HepG2 (cell line): Measurements from ENCODE around the gene CEBPB. TPM values are rescaled to one million over a fixed set of nuclear protein-coding genes. Genes with fewer than 3 reads are reported as not detected.

Experiments used
- ATF4 ChIP-seq, 2 experiments: fragments of 450-650 bp in 1 of 2; sonication (generic) in 1 of 2; formaldehyde crosslinking; IDR thresholded peaks; 2 replicates each; pipeline versions ENCODE4 v1.5.0 to v1.8.0; 2020 to 2022; ENCODE audit warnings: mild to moderate bottlenecking in 1 of 2, missing genetic modification reagents in 1 of 2
- DMTF1 ChIP-seq: sonication (generic); formaldehyde crosslinking; IDR thresholded peaks from 2 replicates; pipeline ENCODE4 v1.4.0; 2020; ENCODE audit warnings: mild to moderate bottlenecking, missing genetic modification reagents
- FIP1L1 ChIP-seq: fragments of 200-400 bp; formaldehyde crosslinking; IDR thresholded peaks from 2 replicates; pipeline ENCODE4 v1.6.1; 2018; ENCODE audit warnings: low read depth, mild to moderate bottlenecking, low read length, moderate library complexity, borderline replicate concordance; ENCODE audit not compliant: insufficient read depth
- HMG20B ChIP-seq: conservative IDR thresholded peaks from 2 replicates; pipeline ENCODE4 v1.6.1; 2016; ENCODE audit warnings: missing genetic modification reagents, missing compliant biosample characterization
- KAT7 ChIP-seq: IDR thresholded peaks from 2 replicates; pipeline ENCODE4 v1.6.1; 2018; ENCODE audit warnings: borderline replicate concordance, missing compliant biosample characterization
- KDM2A ChIP-seq: sonication (generic); formaldehyde crosslinking; IDR thresholded peaks from 2 replicates; pipeline ENCODE4 v1.4.0; 2020; ENCODE audit warnings: low read depth, missing genetic modification reagents, borderline replicate concordance
- MIER3 ChIP-seq: IDR thresholded peaks from 2 replicates; pipeline ENCODE4 v1.6.1; 2016; ENCODE audit warnings: missing compliant biosample characterization, borderline replicate concordance
- MXI1 ChIP-seq: IDR thresholded peaks from 3 replicates; pipeline ENCODE4 v1.6.1; 2012; ENCODE audit warnings: low read depth, low read length, inconsistent platforms, borderline replicate concordance
- NR0B2 ChIP-seq: sonication (generic); formaldehyde crosslinking; IDR thresholded peaks from 2 replicates; pipeline ENCODE4 v1.4.0; 2020; ENCODE audit warnings: mild to moderate bottlenecking, missing genetic modification reagents
- REPIN1 ChIP-seq: sonication (generic); formaldehyde crosslinking; IDR thresholded peaks from 2 replicates; pipeline ENCODE4 v1.8.0; 2022; ENCODE audit warnings: missing genetic modification reagents, low read depth, mild to moderate bottlenecking, borderline replicate concordance
- SIX4 ChIP-seq: sonication (generic); formaldehyde crosslinking; IDR thresholded peaks from 2 replicates; pipeline ENCODE4 v1.4.0; 2020; ENCODE audit warnings: missing genetic modification reagents
- THAP8 ChIP-seq: sonication (generic); formaldehyde crosslinking; IDR thresholded peaks from 2 replicates; pipeline ENCODE4 v1.5.1; 2020; ENCODE audit warnings: missing genetic modification reagents, mild to moderate bottlenecking, borderline replicate concordance
- ZMAT3 ChIP-seq: sonication (generic); formaldehyde crosslinking; conservative IDR thresholded peaks from 2 replicates; pipeline ENCODE4 v1.7.0; 2021; ENCODE audit warnings: missing genetic modification reagents
- ZNF275 ChIP-seq: sonication (generic); formaldehyde crosslinking; IDR thresholded peaks from 2 replicates; pipeline ENCODE4 v1.8.0; 2022; ENCODE audit warnings: missing genetic modification reagents, mild to moderate bottlenecking, inconsistent platforms, borderline replicate concordance
- ZNF281 ChIP-seq: sonication (generic); formaldehyde crosslinking; IDR thresholded peaks from 2 replicates; pipeline ENCODE4 v1.4.0; 2020; ENCODE audit warnings: missing genetic modification reagents, borderline replicate concordance
- ZNF282 ChIP-seq: fragments of 450-650 bp; IDR thresholded peaks from 2 replicates; pipeline ENCODE4 v1.6.1; 2018; ENCODE audit not compliant: partially characterized antibody
- ZNF629 ChIP-seq: sonication (generic); formaldehyde crosslinking; conservative IDR thresholded peaks from 2 replicates; pipeline ENCODE4 v1.5.0; 2020; ENCODE audit warnings: missing genetic modification reagents
- polyA plus RNA-seq, 8 experiments: library from polyadenylated mRNA; depleted of rRNA in 3 of 8; stranded (reverse) in 7 of 8; unstranded in 1 of 8; fragments of >200 nt; fragmentation: Illumina TruSeq in 4 of 8; extraction: Trizol in 4 of 8; gene quantifications; 2 replicates each; pipeline versions ENCODE4 v1.2.1 to v1.2.3, GENCODE V29; 2011 to 2016; ENCODE audit warnings: low read depth in 4 of 8, missing spikeins in 1 of 8, mixed read lengths in 1 of 8; ENCODE audit not compliant: insufficient read depth in 1 of 8
- total RNA-seq, 5 experiments: library from RNA; depleted of rRNA; stranded (reverse); fragments of >200 nt; fragmentation: Illumina TruSeq; extraction: Trizol; gene quantifications; 2 replicates each; pipeline ENCODE4 v1.2.3, GENCODE V29; 2016; ENCODE audit warnings: low read depth in 1 of 5

CEBPB gene
- total and polyA plus RNA-seq, 2 of the 13 experiments (the other 11 are each of a cell fraction or from before 2014, with no cell fraction given), result 18.5 to 28.2 TPM

- peak; percentile 80 for TF ChIP-seq DMTF1 (CRISPR knock-in tag)
- 0 out of 2 replicates have a peak, but pooled peaks have one; percentile 34 for TF ChIP-seq HMG20B (CRISPR knock-in tag)
- peak; percentile 87; the same call in 1 of the 2 replicates for TF ChIP-seq ZNF275 (CRISPR knock-in tag)
- TF ChIP-seq SIX4 (CRISPR knock-in tag), result 0 out of 2 replicates have a peak, but pooled peaks have one; percentile 3
- peak in 1 of 2 experiments; percentile 41; a peak in 1 of 4 replicates for TF ChIP-seq ATF4 (CRISPR knock-in tag; IDR thresholded peaks at IDR 0.05)
- peak; percentile 94; the same call in 2 of the 3 replicates for TF ChIP-seq MXI1
- no peak; the same call in 1 of the 2 replicates for TF ChIP-seq MIER3
- peak; percentile 76 for TF ChIP-seq REPIN1 (CRISPR knock-in tag)
- TF ChIP-seq ZNF281, result no peak; the same call in 1 of the 2 replicates
- TF ChIP-seq FIP1L1, result peak; percentile 69; the same call in 1 of the 2 replicates
- no peak for TF ChIP-seq ZNF282
- peak; percentile 84 for TF ChIP-seq THAP8 (CRISPR knock-in tag)
- TF ChIP-seq ZMAT3 (CRISPR knock-in tag), result peak; percentile 98
- TF ChIP-seq ZNF629 (CRISPR knock-in tag), result peak; percentile 85
- peak; percentile 86; the same call in 1 of the 2 replicates for TF ChIP-seq KAT7 (CRISPR knock-in tag)
- peak; percentile 96 for TF ChIP-seq NR0B2 (CRISPR knock-in tag)
- TF ChIP-seq KDM2A, result no peak; the same call in 1 of the 2 replicates
Observed at GRCh38 chr20:50153500-50154377, 36.9 kb upstream of the CEBPB start, which contains the start of gene PEDS1 (continued).
